Kidney (tissue), 14 donors: ENCODE data around the gene NT5C. TPM values are rescaled to one million over a fixed set of nuclear protein-coding genes. Genes with fewer than 3 reads are reported as not detected.

Source experiments
- DNase-seq, 5 donors: peaks; one replicate each; pipeline ENCODE4 v3.0.0-alpha.2; 2013 to 2020
- FAIRE-seq: peaks from 2 replicates; lab custom pipeline; 2012; peaks lifted over from hg19 to GRCh38; lab: Jason Lieb, UNC
- H3K27ac ChIP-seq, 2 donors: one replicate each; pipeline ENCODE4 v1.7.0; 2013; ENCODE audit warnings: low read depth in 2 of 2, low read length in 2 of 2, inconsistent platforms in 1 of 2
- H3K27me3 ChIP-seq: one replicate; pipeline ENCODE4 v1.7.1; 2013; ENCODE audit warnings: low read length, inconsistent platforms; ENCODE audit not compliant: control insufficient read depth, insufficient read depth
- H3K36me3 ChIP-seq, 3 donors: one replicate each; pipeline versions ENCODE4 v1.7.0 to v1.7.1; 2013; ENCODE audit warnings: low read length in 3 of 3, control low read depth in 1 of 3, inconsistent platforms in 1 of 3; ENCODE audit not compliant: insufficient read depth in 3 of 3, control insufficient read depth in 2 of 3
- H3K4me1 ChIP-seq, 3 donors: one replicate each; pipeline versions ENCODE4 v1.7.0 to v1.7.1; 2013; ENCODE audit warnings: low read length in 3 of 3, inconsistent platforms in 1 of 3, low read depth in 1 of 3; ENCODE audit not compliant: control insufficient read depth in 2 of 3, insufficient read depth in 2 of 3
- H3K4me3 ChIP-seq, 3 donors: one replicate each; pipeline versions ENCODE4 v1.7.0 to v1.8.1; 2013; ENCODE audit warnings: low read length in 3 of 3, control low read depth in 1 of 3, inconsistent platforms in 1 of 3
- H3K9ac ChIP-seq, 3 donors: one replicate each; pipeline versions ENCODE4 v1.7.0 to v1.7.1; 2013; ENCODE audit warnings: low read length in 3 of 3, control low read depth in 1 of 3, inconsistent platforms in 1 of 3
- H3K9me3 ChIP-seq, 3 donors: one replicate each; pipeline versions ENCODE4 v1.7.0 to v1.7.1; 2013; ENCODE audit warnings: low read length in 3 of 3, control low read depth in 1 of 3, inconsistent platforms in 1 of 3; ENCODE audit not compliant: control insufficient read depth in 2 of 3, insufficient read depth in 1 of 3
- intact Hi-C: fragments of 100-400 bp; cut with DNase I; formaldehyde crosslinking; loops from one replicate; pipeline ENCODE4 v1.11.1; 2022
- polyA plus RNA-seq: library from polyadenylated mRNA; stranded (reverse); fragments of 350-450 nt; fragmentation: Illumina TruSeq; extraction: RNeasy Lipid Tissue Mini Kit (QIAGEN cat#74804); gene quantifications from one replicate; pipeline ENCODE4 v1.2.3, GENCODE V29; 2014; ENCODE audit warnings: low read depth, low replicate concordance; ENCODE audit not compliant: insufficient read depth
- total RNA-seq: library from RNA; stranded (reverse); fragmentation: NEBNext Ultra II Directional; extraction: Animal tissue kit (Norgen Biotek cat#: 25700); gene quantifications from one replicate; pipeline ENCODE4 v1.2.1, GENCODE V29; 2021
- TF ChIP-seq, protein P1 (sequence below): IDR thresholded peaks from 3 replicates; pipeline ENCODE4 v1.5.1; 2012; ENCODE audit warnings: mild to moderate bottlenecking, moderate library complexity, borderline replicate concordance; ENCODE audit not compliant: insufficient read depth; ENCODE audit errors: extremely low read depth
- donor health status: control.
- donor health status: control.
- donor health status: control.
- donor health status: control.
- donor health status: control.
- donor health status: DM: yes; HTN: yes; CAD: no.
- donor health status: Normal renal cell carcinoma (clear cell type).

Gene NT5C
- total and polyA plus RNA-seq, 2 donors from 2014 or later: 59.4 to 74.9 TPM

DNA sequence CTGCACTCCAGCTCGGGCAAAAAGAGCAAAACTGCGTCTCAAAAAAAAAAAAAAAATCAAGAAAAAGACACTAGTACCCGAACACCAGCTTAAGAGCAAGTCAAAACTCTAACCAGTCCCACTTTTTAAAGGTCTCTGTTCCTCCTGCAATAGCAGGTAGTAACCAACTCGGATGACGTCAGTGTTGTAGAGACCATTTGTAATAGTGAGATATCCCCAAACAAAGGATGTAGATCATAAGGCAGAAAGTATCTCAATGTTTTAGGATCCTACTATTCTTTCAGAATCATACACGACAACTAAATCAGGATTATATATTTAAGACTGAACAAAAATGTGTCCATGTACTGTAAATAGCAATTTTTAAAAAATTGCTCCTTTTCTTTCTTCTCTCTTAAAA, 20.4 kb upstream of the NT5C start:
- Histone ChIP-seq H3K27me3 (no peaks in the 10 kb centered on the region), H3K36me3 (no peaks in the 10 kb centered on the region), H3K4me3 (no peak overlapping the region), H3K9ac (no peak overlapping the region), H3K4me1 (peaks cover 0 to 9% (median 5%) of the 10 kb centered on the region in 3 donors), H3K27ac (no peak overlapping the region), H3K9me3 (no peaks in the 10 kb centered on the region)
- no peak for FAIRE-seq
- intact Hi-C loops: no loop called here
- DNase-seq: peak in 2 of 5 donors; percentile 61 to 67
- TF ChIP-seq, protein P1, sequence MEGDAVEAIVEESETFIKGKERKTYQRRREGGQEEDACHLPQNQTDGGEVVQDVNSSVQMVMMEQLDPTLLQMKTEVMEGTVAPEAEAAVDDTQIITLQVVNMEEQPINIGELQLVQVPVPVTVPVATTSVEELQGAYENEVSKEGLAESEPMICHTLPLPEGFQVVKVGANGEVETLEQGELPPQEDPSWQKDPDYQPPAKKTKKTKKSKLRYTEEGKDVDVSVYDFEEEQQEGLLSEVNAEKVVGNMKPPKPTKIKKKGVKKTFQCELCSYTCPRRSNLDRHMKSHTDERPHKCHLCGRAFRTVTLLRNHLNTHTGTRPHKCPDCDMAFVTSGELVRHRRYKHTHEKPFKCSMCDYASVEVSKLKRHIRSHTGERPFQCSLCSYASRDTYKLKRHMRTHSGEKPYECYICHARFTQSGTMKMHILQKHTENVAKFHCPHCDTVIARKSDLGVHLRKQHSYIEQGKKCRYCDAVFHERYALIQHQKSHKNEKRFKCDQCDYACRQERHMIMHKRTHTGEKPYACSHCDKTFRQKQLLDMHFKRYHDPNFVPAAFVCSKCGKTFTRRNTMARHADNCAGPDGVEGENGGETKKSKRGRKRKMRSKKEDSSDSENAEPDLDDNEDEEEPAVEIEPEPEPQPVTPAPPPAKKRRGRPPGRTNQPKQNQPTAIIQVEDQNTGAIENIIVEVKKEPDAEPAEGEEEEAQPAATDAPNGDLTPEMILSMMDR: no peak

DNA sequence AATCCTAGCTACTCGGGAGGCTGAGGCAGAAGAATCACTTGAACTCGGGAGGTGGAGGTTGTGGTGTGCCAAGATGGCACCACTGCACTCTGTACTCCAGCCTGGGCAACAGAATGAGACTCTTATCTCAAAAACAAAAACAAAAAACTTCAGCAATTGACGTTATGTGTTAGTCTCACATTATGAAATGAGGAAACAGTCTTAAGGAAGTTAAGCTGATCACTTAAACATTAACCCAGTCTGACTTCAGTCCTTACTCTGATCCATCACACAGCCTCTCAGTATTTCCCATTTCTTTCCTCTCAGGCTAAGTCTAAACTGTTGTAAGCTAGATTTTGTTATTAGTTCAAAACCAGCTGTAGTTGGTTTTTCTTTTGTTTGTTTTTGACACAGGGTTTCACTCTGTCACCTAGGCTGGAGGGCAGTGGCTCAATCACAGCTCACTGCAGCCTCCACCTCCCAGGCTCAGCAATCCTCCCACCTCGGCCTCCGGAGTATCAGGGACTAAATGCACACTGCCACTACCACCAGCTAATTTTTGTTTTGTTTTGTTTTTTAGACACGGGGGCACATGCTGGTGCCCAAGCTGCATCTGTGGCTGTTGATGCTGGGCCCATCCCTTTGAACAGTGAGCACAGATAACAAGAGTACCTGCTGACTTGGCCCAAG, 16.5 kb upstream of the NT5C start:
- Histone ChIP-seq H3K9ac (no peak overlapping the region), H3K36me3 (peaks cover 0 to 4% (median 3%) of the 10 kb centered on the region in 3 donors), H3K27me3 (no peaks in the 10 kb centered on the region), H3K4me1 (peaks cover 0 to 4% (median 0%) of the 10 kb centered on the region in 3 donors), H3K4me3 (no peak overlapping the region), H3K9me3 (no peaks in the 10 kb centered on the region), H3K27ac (no peak overlapping the region)
- TF ChIP-seq, protein P1: no peak
- DNase-seq (no peak), FAIRE-seq (no peak)
- intact Hi-C loops: no loop called here

DNA sequence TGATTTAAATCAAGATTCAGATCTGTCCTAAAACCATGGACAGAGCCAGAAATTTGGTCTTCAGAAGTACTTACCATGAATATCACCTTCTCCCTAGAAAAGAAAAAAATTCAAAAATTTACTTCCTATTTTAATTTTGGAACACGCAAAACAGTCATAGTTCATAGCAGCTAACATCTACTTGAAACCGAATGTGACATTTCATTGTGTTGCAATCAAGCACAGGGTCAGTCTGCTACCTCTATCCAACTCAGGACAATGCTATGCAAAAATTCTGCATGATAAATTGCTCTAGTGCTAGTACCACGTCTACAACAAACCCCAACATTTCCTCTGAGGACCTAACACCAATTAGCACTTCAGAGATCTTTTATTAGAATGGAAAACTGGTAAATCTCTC, 15.1 kb upstream of the NT5C start:
- peaks cover 0 to 3% (median 0%) of the 10 kb centered on the region in 3 donors for H3K4me1 ChIP-seq
- H3K36me3 ChIP-seq: peaks cover 0 to 4% (median 3%) of the 10 kb centered on the region in 3 donors
- intact Hi-C loops: no loop called here
- TF ChIP-seq, protein P1: no peak
- no peaks in the 10 kb centered on the region for H3K9me3 ChIP-seq
- no peak for DNase-seq
- FAIRE-seq: no peak
- no peaks in the 10 kb centered on the region for H3K27me3 ChIP-seq
- H3K9ac ChIP-seq: no peak overlapping the region
- H3K4me3 ChIP-seq: no peak overlapping the region
- no peak overlapping the region for H3K27ac ChIP-seq
